Activated CD8-positive, alpha-beta memory T cell treated with anti-CD3 and anti-CD28 coated beads for 24 hours (primary cell): ENCODE results near the gene CDH23.

Source experiments
- DNase-seq: peaks from one replicate; pipeline ENCODE4 v3.0.0-alpha.2; 2020

The CDH23 gene

DNA sequence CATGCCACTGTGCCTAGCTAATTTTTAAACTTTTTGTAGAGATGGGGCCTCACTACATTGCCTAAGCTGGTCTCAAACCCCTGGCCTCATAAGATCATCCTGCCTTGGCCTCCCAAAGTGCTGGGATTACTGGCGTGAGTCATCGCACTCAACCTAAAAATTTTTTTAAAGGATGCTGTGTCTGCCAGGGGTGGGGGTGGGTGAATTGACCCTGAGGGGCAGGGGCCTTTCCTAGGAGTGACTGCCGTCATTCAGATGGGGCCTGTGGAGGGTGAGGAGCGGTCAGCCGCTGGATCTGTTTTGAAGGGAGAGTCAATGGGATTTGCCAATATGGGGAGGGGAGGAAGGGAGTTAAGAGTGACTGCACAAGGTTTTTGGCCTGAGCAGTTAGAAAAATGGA lies 233.4 kb downstream of the CDH23 start:
- DNase-seq, result no peak

DNA sequence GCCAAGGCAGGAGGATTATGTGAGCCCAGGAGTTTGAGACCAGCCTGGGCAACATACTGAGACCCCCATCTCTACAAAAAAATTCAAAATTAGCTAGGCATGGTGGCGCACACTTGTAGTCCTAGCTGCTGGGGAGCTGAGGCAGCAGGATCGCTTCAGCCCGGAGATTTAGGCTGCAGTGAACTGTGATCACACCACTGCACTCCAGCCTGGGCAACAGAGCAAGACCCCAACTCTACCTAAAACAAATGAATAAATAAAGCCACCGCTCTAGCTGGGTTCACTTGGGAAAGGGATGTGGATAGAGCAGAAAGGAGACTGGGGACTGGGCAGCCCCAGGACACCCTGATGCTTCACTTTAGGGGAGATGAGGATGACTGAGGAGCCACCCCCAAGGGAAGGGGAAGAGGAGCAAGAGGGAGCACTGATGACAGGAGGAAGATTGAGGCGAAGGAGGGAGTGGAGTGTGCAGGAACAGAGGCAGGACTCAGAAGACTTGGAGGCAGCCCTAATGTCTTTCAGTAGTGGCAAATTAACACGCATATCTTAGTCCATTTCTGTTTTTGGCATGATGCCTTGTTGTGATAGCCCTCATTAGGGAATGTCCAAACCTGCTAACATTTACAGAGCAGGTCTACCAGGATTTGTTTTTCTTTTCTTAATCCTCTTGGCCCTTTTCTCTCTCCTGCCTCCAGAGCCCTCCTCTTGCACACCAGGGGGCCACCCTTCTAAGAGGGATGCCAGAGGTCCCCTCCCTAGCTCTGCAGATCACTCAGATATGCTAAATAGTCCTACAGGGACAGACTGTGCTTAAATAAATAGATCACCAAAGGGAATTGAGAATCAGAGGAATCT lies 234.5 kb downstream of the CDH23 start:
- DNase-seq, result no peak

DNA sequence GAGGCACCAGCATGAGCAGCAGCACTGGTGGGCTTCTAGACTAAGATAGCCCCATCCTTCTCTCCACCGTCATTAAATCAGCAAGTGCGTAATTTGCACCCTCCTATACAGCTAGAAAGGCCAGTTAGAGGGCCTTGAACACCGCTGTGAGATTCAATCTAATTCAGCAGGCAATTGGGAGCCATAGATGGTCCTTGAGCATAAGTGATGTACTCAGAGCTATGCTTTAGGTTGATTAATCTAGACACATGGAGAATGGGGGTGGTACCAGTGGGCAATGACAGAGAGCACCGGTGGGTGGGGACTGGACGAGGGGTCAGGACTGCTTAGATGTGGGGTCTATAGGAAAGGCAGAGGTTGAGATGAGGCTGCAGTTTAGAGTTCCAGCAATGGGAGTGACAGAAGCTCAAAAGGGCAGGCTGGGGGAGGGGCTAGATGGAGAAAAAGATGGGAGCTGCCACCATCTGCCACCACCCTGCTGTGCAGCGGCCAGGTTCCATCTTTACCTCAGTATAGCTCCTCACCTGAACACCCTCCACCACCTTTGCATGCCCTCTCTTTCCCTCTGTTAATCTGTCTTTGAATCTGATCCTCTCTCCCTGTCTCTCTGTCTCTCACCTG lies 235.6 kb downstream of the CDH23 start:
- DNase-seq, result no peak

DNA sequence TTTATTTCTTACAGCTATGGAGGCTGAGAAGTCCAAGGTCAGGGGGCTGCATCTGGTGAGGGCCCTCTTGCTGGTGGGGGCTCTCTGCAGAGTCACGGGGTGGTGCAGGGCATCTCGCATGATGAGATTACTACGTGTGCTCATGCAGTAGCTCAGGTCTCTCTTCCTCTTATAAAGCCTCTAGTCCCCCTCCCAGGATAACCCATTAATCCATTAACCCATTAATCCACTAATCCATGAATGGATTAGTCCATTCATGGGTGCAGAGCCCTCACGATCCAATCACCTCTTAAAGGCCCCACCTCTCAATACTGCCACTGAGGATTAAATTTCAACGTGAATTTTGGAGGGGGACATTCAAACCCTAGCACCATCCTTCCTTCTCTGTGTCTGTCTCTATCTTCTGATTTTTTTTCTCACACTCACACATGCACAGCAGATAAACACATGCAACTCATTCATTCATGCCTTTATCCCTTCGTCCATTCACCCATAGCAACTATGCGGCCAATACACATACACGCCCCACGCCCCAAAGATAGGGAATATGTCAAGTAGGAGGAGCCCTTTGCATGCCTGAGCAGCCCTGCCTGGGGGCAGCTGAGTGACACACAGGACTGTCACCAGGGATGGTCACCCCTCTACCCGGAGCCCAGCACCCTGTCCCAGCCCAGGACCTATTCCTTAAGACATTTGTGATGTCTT lies 236.3 kb downstream of the CDH23 start:
- DNase-seq, result no peak

DNA sequence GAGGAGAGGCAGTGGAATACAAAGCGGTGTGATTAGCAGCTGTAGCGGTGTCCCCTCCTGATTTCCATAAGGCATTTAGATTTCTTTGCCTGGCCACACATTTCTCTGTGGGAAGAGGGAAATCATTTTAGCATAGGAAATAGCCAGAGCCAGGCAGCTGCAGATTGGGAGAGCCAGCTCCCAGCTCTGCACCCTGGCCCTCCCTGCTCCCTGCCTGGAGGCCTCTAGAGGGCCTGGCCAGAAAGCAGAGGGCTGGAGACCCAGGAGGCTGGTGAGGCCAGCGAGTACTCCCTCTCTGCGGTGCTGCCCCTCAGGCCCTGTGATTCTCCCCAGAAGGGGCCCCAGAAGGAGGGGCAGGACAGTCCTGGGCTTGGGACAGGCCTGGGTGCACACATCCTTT lies 237.2 kb downstream of the CDH23 start:
- DNase-seq, result no peak

DNA sequence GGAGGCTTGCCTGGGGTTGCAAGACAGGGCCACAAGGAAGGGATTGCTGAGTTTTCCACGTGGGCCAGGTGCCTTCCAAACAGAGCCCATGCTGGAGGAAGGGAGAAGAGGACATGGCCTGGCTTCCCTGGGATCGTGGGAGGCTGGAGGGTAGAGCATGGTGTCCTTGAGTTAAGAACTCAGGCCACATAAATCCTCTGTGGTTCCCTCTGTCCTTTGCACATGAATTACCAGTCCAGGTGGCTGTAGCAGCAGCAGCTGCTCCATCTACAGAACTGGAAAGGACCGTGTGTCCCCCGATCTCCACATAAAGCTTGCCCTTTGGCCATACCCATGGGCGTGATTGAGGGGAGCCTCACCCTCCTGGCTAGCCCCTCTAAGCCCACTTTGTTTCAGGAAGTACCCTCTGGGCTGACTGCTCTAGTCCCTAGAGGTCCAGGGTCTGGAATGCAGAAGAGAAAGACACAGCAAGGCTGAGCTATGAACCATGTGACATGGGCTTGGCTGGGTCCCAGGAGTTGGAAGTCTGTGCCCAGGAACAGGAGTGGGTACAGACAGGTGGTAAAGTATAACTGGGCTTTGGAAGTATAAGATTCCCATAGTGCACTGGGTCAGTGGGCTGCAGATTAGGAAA lies 237.9 kb downstream of the CDH23 start:
- DNase-seq, result no peak

DNA sequence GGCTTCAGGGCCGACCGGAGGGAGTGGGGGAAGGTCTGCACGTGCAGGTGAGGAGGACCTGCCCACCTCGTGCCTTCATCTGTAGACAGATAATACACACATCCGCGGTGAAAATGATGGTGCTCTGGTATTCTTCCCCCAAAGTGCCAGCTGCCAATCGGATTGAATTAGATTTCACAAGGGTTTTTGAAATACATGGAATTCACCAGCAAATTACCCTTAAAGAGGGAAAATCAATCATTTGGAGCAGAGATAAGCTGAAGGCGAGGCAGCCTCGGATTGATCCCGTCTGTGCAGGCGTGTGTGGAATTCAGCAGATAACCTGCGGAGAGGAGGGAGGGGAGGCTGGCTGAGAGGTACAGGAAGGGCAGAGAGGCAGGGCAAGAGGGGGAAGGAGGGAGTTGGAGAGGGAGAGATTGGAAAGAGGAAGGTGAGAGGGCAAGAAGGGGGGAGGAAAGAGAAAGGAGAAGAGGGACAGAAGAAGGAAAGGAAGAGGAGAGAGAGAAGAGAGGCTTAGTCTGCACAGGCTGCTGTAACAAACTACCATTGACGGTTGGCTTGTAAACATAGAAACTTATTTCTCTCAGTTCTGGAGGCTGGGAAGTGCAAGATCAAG lies 238.6 kb downstream of the CDH23 start:
- no peak for DNase-seq

DNA sequence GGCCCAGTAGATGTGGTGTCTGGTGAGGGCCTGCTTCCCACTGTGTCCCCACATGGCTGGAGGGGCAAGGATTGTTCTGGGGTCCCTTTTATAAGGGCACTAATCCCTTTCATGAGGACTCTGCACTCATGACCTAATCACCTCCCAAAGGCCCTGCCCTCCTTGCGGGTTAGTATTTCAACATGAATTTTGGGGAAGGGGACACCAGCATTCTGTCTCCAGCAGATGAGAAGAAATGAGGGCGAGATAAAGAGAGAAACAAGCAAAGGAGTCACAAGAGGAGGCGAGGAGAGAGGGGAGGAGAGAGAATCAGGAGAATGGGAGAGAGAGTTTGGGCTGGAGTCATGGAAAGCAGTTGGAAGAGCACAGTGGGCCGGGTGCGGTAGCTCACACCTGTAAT lies 239.1 kb downstream of the CDH23 start:
- no peak for DNase-seq

DNA sequence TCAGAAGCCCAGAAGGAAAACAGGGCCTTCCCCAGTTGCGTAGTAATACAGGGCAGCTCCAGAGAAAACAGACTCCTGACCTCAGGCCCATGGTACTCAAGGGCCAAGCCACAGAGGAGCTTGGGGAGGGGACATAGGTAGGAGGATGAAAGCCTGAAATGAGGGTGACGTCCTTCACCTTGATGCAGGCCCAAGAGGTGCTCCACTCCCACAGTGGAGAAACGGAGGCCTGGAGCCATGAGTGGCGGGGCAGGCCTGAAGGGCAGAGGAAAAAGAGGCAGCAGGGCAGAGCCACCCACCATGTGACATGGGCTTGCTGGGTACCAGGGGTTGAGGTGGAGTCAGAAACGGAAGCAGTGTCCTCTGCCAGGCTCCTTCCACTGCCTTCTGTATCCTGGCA lies 239.9 kb downstream of the CDH23 start:
- no peak for DNase-seq

DNA sequence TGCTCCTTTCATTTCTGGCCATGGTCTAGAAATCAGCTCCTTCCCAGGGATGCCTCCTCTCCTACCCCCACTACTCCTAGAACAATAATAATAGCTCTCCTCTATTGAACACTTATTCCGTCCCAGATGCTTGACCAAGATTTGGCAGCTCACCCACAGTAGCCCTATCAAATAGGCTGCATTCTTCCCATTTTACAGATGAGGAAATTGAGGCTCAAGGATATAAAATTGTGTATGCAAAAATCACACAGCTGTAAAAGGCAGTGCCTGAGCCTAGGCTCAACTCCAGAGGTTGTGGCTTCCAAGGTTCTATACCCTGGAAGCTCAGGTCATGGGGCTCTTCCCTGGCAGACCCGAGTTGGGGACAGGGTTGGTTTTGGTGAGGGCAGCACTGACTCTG lies 240.6 kb downstream of the CDH23 start:
- DNase-seq, result no peak

DNA sequence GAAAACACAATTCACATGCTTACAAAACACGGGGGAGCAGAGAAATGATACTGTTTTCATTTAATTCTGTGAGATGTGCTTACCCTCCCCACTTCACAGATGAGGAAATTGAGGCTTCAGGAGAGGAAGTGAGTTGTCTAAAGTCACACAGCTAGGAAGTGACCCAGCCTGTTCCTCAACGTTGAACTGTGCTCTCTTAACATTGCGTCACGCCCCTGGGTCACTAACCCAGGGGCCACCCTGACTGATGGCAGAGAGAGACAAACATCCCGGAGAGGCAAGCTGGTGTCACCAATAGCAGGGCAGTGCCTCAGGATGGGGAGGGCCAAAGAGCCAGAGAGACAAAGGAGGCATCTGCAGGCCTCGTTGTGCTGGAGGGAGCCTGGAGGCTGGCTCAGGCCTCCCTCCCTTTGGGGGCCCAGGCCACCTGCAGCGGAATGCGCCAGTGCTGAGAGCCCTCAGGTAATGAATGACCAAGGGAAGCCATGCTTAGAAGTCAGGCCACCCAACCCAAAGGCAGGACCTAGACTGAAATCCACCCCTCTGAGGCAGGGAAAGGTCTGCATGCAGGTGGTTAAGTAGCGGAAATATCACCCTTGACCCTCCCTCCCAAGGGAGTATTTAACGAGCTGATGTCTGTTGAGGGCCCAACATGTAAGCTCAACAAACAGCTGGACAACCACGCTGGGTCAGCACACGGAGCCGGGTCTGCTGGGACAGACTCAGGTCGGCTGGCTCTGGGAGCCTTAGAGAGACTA lies 241.5 kb downstream of the CDH23 start:
- DNase-seq, result no peak

DNA sequence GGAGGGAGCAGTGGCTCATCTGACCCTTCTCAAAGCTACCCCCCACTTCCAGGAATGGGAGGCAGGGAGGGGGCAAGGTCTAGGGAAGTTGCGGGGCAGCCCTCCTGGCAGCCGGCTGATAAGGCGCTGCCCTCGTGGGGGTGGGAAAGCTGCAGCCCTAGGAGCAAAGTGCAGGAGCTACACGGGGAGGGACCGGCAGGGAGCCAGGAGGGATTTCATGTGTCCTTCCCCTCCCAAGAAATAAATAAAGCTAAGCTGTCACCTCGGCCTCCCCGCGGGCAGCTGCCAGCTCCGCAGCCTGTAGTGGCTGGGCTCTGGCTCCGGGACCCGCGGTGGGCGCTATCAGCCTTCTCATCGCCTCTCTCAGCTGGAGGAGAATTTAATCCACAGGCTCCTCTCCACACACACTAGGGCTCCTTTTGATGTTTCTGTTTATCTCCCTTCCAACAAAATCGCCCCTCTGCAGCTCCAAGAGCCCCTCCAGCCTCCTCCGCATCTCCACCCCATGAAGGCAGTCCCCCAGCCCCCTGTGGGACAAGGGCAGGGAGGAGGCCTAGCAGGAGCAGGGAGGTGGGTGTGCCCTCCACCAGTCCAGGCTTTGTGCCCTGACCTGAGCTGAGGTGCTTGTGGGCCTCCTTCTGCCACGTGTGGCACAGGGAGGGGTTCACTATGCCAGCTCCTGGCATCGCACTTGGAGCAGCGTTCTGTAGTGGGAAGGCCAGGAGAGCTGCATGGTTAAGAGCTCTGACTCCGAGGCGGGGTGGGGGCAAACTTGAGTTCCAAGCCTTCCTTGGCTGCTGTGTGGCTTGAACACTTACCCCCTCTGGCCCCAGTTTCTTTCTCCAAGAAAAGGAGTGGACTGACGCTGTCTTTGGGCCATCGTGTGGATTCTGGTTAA lies 242.4 kb downstream of the CDH23 start:
- DNase-seq, result no peak

DNA sequence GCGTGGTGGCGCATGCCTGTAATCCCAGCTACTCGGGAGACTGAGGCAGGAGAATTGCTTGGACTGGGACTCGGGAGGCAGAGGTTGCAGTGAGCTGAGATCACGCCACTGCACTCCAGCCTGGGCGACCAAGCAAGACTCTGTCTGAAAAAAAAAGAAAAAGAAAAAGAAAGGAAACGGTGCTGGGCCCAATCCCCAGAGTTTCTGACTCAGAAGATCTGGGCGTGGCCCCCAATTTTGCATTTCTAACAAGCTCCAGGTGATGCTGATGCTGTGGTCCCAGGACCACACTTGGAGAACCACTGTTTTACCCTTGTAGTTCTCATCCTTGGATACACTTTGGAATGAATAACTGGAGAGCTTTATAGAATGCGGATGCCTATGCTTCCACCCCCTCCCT lies 243.9 kb downstream of the CDH23 start:
- DNase-seq, result no peak

DNA sequence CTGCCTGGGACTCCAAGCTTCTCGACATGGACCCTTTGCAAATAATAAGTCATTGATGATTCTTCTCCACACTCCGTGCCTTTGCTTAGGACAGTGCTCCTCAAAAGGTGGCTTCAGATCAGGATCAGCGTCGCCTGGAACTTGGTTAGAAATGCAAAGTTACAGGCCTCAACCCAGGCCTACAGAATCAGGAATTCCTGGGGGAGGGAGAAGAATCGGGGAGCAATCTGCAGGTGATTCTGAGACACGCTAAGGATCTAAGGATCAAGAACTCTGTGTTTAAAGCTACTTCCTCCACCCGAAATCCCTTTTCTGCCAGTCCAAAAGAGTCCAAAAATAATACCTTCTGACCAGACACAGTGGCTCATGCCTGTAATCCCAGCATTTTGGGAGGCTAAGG lies 244.7 kb downstream of the CDH23 start:
- no peak for DNase-seq

DNA sequence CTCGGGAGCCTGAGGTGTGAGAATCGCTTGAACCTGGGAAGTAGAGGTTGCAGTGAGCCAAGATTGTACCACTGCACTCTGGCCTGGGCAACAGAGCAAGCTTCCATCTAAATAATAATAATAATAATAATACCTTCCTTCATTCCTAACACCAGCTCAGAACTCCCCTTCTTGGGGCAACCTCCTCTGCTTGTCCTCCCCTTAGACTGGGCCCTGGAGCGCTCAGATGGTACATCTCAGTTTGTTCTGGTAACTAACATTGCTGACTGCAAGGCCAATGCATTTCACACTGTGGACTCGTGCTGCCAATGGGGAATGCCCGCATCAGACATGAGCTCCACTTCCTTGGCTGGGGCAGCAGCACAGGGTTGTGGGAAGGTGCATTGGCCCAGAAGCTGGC lies 245.3 kb downstream of the CDH23 start:
- no peak for DNase-seq

DNA sequence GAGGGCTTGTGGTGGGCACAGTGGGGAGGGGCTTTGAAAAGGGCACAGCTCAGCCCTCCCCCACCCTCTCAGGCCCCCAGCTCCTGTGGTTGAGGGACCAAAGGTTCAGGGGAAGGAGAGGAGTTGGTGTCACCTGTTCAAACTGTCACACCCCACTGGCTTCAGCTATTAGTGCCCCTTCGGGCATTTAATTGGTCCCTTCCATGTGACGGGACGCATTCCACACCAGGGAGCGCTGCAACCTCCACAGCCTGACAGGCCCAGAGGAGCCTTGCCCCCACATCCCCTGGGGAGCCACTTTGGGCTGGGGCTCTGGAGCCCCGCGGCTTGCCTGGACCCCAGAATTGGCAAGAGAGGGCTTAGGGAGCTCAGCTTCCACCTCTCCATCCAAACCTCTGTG lies 247.2 kb downstream of the CDH23 start:
- DNase-seq, result no peak

DNA sequence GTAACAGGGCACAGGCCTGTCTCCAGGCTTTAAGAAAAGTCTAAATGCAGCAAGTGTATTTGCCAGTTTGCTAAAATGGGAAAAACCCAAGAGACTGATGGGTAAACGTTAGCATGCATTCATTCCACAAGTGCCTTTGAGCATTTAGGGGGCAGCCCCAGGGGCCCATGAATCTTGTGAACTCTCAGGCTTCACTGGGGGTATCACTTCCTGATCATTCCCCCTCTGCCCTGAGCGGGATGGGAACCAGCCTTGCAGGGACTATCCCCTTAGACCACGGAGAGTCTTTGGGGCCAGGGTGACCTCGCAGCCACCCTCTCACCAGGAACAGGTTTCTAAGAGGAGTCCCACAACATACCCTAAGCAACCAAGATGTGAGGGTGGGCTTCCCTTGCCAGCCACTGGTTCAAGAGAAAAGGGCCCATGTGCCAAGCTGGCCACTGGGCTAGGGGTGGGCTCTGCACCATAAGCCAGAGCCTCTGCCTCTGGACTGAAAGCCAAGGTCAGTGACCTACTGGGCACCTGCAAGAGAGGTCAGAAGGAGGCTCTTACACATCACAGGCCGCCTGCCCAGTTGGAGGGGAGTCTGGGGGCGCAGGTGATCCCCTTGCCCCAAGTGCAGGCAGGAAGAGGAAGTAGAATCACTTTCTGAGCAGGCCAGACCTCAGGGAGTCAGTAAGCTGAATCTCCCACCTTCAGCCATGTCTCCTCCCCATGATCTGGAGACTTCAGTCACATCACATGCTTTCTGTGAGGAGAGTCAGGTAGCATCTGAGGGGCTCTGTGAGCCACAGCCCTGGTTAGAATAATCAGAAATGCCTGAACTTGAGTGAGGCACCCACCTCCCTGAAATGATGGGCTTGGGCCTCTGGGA lies 247.8 kb downstream of the CDH23 start:
- no peak for DNase-seq

DNA sequence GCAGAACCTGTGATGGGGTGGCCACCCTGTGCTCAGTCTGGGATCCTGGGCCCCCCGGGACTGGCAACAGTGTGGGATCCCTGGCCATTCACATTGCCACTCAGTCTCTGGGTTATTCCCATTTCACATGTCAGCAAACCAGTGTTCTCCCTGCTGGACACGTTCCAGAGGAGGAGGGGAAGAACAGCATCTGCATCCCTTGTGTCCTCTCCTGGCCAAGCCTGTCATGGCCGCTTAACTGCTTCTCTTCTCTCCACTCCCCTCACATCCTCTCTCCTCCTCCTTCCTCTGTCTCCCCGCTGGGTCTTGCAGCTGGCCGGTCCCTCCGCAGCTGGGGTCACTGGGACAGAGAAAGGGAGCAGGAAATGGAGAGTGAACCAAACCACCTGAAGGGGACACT lies 248.5 kb downstream of the CDH23 start:
- no peak for DNase-seq

DNA sequence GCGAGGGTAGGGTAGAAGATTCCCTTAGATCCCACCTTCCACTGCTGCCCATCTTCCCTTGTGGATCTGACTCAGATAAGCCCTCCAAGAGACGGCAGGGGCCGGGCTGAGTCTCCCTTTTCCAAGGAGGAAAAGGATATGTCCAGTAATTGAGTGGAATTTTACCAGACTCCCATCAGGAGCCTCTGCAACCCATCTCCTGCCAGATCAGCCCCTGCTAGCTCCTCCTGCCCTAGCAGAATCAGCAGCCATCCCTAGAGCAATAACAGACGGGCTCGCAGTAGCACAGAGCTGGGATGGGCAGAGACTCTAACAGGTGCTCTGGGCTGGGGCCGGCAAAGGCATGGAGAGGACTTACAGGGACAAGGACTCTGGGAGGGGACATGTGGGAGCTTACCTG lies 249.3 kb downstream of the CDH23 start:
- DNase-seq, result no peak

DNA sequence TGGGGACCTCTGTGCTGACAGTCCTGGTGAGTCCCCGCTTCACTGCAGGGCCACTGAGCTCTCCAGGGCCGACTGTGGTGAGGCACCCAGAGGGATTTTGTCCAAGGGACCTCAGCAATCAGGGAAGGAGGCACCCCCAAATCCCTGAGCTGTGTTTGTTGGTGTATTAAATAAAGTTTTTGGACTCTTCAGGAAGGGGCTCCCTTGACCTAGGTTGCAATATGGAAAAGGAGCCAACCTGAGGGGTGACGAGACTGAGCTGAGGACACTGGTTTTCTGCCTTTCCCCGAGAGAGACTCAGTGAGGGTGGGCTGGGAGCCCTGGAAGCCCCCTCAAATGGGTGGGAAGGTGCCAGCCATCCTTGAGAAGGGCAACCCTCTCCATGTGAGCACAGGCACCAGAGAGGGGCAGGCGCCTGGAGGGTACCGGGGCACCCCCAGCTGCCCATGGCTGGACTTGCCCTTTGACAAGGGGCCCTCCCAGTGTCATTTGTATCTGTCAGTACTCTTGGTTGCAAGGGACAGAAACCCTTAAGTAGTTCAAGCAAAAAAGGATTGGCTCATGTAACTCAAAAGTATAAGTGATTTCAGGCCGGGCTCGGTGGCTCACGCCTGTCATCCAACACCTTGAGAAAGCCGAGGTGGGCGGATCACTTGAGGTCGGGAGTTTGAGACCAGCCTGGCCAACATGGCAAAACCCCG lies 250.0 kb downstream of the CDH23 start:
- DNase-seq, result no peak
